HG03108 (cell line): Measurements from ENCODE around the gene PSMB10.
"Not testable (repeated sequence)": the region's sequence is repeated elsewhere in the genome, so short reads cannot be mapped to it uniquely, and the experiment has no call there.

Source experiments
- ATAC-seq: cut with Tn5 transposase; IDR thresholded peaks from one replicate; pipeline ENCODE4 v1.9.1; 2021; ENCODE audit warnings: moderate library complexity; ENCODE audit not compliant: unreplicated experiment

PSMB10 gene

DNA sequence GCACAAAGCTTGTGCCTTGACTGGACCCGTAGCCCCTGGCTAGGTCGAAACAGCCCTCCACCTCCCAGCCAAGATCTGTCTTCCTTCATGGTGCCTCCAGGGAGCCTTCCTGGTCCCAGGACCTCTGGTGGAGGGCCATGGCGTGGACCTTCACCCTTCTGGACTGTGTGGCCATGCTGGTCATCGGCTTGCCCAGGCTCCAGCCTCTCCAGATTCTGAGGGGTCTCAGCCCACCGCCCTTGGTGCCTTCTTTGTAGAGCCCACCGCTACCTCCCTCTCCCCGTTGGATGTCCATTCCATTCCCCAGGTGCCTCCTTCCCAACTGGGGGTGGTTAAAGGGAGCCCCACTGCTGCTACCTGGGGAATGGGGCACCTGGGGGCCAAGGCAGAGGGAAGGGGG is 8.5 kb downstream of the PSMB10 start:
- ATAC-seq, result no peak

DNA sequence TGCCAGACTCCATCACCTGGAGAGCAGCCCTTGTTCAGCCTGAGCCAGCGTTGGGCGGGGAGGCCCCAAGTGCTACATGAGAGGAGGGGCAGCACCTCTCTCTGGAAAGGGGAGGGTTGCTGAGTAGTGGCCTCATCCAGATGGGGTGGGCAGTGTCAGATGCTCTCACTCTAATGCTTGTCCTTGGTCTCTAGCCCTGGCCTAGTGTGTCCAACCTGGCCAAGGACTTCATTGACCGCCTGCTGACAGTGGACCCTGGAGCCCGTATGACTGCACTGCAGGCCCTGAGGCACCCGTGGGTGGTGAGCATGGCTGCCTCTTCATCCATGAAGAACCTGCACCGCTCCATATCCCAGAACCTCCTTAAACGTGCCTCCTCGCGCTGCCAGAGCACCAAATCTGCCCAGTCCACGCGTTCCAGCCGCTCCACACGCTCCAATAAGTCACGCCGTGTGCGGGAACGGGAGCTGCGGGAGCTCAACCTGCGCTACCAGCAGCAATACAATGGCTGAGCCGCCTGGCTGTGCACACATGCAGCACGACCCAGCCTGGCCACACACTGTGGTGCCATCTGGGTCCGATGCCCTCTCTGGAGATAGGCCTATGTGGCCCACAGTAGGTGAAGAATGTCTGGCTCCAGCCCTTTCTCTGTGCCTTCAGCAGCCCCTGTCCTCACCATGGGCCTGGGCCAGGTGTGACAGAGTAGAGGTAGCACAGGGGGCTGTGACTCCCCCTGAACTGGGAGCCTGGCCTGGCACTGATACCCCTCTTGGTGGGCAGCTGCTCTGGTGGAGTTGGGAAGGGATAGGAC is 9.3 kb downstream of the PSMB10 start:
- ATAC-seq, result no peak

DNA sequence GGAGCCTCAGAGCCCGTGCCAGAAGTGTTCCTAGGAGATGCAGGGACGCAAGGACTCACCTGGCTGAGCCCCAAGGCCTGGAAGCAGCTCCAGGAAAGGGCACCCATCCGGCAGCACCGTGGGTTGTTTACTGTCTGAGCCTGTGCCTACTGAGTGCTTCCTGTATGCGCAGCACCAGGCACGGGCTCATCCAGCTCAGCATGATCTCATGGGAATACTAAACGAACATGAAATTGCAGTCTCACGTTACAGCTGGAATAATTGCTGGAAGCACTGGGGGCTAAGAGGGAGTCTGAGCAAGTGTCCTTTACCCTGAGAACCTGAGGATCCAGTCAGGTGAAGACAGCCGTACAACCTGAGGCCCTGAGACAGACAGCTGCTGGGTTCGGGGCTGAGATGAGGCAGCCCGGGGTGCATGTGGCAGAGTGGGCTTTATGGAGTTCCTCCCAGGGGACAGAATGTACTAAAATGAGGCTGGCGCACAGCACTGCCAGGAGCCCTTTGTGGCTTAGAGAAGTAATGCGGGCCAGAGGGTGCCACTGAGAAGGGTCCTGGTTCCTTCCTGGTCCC is 10.4 kb downstream of the PSMB10 start:
- no peak for ATAC-seq

DNA sequence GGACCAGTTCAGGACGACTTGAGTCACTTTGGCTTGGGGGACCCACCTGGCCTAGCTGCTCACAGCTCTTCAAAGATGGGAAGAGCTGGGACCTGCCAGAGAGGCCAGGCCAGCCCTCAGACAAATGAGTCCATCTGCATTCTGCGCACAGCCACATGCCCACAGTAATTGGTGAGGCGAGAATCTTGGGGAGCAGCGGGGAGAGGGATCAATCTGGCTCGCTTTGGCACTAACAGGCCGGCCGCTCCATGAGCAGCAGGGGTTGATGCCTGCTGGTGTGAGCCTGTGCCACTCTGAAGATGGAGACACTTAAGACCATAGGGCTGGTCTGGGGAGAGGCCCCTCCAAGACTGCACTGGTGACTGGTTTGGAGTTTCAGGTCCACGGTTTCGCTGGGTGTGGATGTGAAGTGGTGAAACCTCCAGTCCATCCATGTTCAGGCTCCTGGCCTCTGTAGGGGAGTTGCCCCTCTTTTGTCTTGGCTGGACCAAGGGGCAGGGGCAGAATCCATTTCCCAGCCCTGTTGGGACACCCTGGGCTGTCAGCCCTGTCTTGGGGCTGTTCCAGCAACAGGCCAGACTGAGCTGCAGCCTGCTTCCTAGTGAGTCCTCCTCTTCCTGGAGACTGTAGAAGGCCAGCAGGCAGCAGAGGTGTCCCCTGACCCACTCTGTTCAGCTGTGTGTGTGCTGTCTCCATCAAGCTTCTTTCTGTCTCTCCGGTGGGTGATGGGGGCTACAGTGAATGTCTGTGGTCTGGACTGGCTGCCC is 12.3 kb downstream of the PSMB10 start:
- ATAC-seq, result no peak

DNA sequence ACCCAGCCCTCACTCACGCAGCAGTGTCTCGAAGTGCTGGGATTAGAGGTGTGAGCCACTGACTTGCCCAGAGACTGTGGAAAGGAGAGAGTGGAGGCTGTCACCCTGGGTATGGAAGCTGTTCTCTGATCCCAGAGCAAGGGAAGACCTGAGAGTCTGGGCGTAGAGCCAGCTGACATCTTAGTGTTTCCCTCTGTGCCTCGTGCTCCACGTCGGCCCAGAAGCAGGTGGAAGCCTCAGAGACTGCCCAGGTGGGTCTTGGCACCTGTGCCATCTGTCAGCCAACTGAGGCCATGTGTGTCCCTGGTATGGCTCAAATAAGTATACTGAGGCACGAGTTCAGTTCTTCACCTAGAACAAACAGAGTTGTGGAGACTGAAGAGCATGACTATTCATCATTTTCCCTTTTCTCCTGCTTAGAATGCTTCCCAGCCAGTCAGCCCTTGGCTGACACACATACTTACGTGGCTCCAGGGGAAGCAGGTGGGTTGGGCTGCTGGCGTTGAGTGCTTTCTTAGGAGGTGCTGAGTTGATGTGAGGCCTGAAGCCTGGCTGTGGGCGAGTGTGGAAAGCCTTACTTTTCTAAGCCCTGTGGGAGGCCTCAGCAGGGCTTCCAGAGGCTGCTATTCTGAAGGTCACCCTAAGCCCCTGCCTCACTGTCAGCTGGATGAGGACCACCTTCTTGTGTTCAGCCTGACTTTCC is 13.1 kb downstream of the PSMB10 start:
- no peak for ATAC-seq

DNA sequence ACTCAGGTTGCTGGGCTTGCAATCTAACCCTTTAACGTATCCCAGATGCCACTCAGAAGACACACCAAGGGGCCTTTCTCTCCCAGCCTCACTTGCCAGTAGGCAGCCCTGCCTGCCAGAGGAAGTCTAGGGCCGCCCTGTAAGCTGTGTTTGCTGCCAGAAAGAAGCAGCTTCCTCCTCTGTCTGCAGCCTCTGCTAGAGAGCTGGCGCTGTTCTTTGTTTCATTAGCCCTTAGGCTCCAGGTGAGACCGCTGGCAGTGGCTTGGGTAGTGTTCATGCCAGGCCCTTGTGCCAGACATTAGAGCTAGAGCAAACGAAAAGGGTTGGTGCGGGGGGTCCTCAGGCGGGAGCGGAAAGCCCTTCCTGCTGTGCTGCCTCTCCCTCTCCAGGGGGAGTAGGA is 13.9 kb downstream of the PSMB10 start:
- ATAC-seq, result no peak

DNA sequence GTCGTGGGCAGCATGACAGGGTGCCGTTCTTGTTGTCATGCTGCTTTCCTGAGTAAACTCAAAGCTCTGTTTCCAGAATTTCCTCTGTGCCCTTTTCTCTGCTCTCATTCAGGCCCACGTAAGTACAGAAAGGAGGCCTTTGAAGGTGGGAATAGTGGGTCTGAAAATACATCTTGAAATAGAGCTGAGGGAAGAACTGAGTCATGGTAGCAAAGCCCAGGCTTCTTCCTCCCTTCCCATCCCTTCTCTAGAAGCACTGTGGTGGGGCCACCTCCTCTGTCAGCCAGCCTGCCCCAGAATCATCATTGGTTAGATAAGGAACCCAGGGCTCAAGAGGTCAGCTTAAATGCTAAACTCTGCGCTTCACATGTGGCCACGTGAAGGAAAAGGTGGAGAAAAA is 14.4 kb downstream of the PSMB10 start:
- no peak for ATAC-seq

DNA sequence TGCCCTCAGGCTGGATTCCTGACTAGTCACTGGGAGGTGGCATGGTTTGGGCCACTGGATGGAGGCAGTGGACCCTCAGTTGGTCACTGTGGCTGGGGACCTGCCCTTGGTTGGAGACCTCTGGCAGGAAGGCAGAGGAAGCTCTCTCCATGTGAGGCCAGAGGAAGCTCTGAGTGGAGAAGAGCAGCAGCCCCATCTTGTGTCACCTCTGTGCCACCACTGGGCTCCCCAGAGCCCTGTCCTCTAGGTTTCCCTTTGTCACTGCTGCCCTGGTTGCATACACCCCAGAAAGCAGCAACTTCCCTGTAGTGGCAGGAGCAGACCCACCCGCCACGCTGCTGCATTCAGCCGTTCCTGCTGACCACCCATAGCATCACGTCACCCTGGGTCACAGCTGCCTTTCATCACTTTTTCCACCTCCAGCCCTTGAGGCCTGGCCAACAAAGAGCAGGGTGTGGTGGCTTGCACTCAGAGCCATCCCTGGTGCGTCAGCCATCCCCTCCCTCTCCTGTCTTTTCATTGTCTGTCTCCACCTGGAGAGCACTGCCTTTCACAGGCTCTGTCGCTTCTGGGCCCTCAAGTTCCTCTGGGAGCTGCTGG is 16.9 kb downstream of the PSMB10 start:
- ATAC-seq, result no peak

DNA sequence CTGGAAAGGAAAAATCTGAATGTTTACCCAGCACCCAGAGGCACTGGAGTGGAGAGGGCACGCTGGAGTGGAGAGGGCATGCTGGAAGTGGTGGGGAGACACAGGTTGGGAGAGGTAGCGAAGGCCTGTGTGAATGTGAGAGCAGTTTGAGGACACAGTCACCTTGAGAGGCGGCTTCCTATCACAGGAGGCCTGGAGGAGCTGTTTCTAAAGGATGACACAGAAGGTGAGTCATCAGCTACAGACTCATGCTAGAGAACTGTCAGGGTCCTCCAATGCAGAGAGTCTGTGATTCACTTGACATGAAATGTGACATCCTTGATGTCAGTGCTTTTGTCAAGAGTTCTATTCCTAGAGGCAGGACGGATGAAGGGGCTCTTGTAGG is 18.8 kb downstream of the PSMB10 start:
- ATAC-seq, result no peak

DNA sequence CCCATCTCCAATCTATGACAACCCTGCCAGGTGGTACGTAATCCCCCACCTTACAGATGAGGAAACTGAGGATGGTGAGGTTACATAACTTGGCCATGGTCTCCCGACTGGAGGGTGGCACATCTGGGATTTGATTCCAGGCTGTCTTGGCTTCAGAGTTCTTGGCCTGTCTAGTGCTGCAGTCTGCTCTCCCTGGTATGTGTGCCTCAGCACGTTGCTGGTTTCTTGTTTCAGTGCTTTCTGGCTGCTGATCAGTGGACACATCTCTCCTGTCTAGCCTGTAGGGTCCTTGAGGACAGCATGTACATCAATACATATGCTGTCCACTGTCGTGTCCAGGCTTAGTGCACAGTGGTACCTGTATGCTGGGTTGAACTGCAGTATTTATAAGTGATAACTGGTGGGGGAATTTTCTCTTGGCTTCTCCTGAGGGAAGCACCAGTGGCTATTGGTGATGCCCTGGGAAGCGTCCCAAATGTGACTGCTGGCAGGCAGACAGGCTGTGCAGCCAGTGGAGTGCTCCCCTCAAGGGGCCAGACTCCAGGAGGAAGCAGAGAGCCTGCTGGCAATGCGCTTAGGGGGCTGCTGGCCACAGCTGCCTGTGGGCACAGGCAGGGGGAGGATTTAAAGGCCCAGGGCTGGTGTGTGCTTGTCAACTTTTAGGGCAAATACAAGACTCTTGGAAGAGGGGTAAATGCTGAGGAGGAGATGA is 19.4 kb downstream of the PSMB10 start:
- ATAC-seq, result no peak

DNA sequence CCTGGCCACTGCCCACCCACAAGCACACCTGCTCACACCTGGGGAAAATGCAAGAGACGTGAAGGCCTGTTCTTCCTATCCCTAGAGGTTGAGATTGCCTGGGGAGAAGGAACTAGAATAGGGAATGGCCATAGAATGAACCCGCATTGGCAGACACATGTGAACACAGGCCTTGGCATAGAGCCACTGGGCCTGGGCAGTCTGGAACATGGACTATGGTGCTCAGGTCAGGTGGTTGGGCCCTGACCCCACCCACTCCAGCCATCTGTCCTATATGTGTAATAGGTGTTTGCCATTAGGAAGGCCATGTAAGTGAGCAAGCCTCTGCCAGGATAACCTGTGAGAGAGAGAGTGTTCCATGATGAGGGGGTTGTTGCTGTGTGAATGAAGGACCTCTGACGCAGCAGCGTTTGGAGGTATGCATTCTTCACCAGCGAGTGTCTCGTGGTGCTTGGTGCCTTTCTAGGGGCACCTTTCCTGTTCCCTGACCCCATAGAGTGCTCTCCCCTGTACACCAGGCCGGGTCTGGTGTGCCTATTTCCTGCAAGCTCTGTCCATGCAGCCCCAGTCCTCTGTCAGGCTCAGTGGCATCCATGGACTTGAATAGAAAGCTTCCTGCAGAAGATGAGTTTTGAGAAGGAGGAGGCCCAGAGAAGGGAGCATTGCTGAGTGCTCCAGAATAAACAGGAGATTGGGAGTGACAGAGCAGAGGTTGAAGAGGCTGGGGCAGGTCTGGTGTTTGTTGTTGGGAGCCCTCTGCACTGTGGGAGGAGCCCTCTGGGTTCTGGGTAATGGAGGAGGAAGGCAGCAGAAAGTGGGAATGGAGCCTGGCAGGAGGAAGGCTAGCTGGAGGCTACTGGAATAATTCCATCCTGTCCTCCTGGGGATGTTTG is 20.6 kb downstream of the PSMB10 start:
- ATAC-seq, result no peak

DNA sequence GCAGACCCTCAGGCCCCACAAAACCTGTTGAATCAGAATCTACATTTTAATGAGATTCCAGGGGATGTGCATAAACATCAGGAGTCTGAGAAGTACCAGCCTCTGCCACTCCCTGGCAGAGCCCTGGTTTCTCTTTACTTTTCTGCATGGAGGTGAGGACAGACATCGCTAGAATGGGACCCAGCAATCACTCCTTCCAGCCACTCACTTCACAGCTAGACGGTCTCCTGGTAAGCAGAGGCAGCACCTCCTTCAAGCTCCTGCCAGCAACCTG is 21.2 kb downstream of the PSMB10 start:
- not testable (repeated sequence) for ATAC-seq

DNA sequence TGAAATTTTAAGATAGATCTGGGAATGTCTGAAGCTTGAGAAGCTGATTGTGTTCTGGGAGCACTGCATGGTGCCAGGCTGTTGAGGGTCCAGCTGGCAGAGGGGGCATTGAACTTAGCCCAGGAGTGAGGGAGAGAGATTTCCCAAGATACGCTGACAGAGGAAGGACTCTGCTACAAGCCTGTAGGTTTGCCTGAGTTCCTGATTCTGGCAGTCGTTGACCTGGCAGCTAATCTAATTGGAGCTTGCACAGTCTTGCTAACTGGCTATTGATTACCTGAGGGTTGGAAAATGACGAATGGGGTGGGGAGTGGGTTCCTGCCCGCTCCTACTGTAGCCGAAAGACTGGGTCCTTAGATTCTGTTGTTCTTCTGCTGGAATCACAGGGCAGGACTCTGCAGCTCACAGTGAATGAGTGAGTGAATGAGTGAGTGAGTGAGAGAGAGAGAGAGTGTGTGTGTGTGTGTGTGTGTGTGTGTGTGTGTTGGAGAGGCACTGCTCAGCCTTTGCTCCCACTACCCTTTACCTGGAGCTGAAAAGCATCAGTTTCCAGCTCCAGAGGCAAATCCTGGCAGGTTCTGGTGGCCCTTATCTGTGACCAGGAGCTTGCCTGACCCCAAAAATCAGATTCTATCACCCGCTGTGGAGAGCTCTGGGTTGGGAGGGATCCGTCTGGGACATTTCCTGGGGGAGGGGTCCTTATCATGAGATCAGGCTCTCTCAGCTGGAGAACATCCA is 21.7 kb downstream of the PSMB10 start:
- no peak for ATAC-seq

DNA sequence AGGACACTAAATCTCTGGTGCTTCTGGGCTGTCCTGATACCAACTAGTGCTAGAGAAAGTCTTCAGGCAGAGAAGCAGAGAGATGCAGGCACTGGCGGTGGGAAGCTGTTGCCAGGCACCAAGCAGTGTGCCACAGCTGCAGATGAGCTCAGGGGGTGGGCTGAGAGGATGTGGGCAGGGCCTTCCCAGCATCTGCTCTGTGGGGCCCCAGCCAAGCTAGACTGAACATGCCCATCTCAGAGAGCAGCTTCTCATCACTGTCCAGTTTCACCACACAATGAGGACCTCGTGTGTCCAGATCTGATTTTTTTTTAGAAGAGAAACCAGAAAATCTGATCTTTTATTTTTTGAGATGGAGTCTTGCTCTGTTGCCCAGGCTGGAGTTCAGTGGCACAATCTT is 26.5 kb downstream of the PSMB10 start:
- ATAC-seq, result no peak

DNA sequence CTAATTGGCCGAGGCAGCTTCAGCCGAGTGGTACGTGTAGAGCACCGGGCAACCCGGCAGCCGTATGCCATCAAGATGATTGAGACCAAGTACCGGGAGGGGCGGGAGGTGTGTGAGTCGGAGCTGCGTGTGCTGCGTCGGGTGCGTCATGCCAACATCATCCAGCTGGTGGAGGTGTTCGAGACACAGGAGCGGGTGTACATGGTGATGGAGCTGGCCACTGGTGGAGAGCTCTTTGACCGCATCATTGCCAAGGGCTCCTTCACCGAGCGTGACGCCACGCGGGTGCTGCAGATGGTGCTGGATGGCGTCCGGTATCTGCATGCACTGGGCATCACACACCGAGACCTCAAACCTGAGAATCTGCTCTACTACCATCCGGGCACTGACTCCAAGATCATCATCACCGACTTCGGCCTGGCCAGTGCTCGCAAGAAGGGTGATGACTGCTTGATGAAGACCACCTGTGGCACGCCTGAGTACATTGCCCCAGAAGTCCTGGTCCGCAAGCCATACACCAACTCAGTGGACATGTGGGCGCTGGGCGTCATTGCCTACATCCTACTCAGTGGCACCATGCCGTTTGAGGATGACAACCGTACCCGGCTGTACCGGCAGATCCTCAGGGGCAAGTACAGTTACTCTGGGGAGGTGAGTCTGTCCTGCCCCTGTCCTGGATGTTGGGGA is 27.5 kb downstream of the PSMB10 start:
- no peak for ATAC-seq

DNA sequence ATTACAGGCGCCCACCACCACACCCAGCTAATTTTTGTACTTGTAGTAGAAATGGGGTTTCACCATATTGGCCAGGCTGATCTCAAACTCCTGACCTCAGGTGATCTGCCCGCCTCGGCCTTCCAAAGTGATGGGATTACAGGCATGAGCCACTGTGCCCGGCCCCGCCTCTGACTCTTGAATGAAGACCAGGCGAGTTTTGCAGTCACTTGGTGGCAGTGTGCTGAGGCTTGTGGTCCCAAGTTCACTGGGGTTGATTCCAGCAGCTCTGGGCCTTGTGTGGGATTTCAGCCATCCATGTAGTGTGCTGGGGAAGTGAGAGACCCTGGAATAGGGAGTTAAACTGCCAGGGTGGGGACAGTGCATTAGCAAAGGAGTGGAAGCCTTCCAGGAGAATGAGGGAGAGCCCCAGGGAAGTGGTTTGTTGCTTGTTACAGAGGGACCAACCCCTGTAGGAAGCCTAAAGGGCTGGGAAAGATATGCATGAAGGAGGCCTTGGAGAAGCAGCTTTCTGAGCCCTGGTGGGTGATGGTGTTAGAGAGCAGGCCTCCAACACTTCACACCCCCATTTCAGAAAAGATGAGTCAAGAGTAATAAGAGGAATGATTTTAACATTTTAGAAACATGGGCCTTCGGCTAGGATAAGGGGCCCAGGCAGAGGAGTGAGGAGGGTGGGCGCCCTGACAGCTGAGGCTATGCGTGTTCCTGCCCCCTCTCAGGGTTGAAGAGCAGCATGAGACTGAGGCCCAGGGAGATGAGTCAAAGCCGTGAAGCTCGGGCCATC is 29.1 kb downstream of the PSMB10 start:
- no peak for ATAC-seq

DNA sequence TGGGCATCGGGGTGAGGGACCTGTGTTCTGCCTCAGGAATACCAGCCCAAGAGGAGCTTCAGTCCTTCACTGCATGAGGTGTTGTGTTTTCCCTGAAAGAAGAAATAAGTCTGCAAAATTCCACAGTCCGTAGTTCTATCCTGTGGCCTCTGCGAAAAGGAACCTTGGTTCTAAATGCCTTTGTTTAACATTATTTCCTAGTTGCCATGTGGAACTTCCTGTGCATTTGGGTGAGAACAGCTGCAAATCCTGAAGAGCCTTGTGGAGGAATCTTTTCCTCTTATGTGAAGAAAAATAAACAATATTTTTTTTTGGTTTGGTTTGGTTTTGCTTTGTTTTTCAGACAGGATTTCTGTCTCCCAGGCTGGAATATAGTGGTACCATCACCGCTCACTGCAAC is 33.8 kb downstream of the PSMB10 start:
- no peak for ATAC-seq

DNA sequence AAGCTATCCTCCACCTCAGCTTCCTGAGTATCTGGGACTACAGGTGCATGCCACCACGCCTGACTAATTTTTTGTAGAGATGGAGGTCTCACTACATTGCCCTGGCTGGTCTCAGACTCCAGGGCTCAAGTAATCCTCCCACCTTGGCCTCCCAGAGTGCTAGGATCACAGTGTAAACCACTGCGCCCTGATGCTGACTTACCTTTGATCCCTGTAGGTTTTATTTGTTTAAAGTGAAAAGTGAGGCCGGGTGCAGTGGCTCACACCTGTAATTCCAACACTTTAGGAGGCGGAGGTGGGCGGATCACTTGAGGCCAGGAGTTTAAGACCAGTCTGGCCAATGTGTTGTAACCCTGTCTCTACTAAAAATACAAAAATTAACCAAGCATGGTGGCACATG is 34.9 kb downstream of the PSMB10 start:
- no peak for ATAC-seq
